ENCODE measurements around the gene SNAPC2. TPM values are rescaled to one million over a fixed set of nuclear protein-coding genes. Genes with fewer than 3 reads are reported as not detected.
A peak's percentile ranks its signal among the peaks of the same experiment; 100 is the strongest.

The SNAPC2 gene
- total and polyA plus RNA-seq, 2 donors from 2014 or later, result 18.4 to 24.3 TPM

DNA sequence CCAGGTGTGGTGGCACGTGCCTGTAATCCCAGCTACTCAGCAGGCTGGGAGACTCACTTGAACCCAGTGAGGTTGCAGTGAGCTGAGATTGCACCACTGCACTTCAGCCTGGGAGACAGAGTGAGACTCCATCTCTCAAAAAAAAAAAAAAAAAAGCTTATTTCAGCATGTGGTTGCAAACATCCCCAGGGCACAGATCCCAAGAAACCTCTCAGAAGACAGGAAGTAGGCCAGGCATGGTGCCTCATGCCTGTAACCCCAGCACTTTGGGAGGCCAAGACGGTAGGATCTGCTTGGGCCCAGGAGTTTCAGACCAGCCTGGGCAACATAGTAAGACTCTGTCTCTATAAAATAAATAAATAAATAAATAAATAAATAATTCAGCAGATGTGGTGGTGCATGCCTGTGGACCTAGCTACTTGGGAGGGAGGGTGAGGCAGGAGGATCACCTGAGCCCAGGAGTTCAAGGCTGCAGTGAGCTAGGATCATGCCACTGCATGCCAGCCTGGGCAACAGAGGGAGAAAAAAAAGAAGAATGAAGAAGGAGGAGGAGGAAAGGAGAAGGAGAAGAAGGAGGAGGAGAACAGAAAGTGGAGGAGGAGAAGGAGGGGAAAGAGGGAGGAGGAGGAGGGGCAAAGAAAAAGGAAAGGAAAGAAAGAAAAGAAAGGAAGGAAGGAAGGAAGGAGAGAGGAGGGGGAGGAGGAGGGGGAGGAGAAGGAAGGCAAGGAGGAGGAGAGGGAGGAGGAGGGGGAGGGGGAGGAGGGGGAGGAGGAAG lies 36.2 kb upstream of the SNAPC2 start:
- no peaks in the 10 kb centered on the region for H3K36me3 ChIP-seq (ENCODE audit: control insufficient read depth in 2 of 3, insufficient read depth in 3 of 3, low read length in 3 of 3)
- no peak overlapping the region for H3K27ac ChIP-seq (ENCODE audit: low read depth in 2 of 2, low read length in 2 of 2)
- intact Hi-C loops (cut with DNase I), result no loop called here
- H3K4me3 ChIP-seq (ENCODE audit: low read length in 3 of 3), result no peak overlapping the region
- FAIRE-seq (no peak), DNase-seq (no peak)
- H3K27me3 ChIP-seq (ENCODE audit: control insufficient read depth, insufficient read depth, low read length), result no peaks in the 10 kb centered on the region
- no peak overlapping the region for H3K9ac ChIP-seq (ENCODE audit: low read length in 3 of 3)
- TF ChIP-seq CTCF (IDR thresholded peaks at IDR 0.05; ENCODE audit: borderline replicate concordance, extremely low read depth, insufficient read depth), result no peak
- no peaks in the 10 kb centered on the region for H3K4me1 ChIP-seq (ENCODE audit: control insufficient read depth in 2 of 3, insufficient read depth in 2 of 3, low read depth in 1 of 3, low read length in 3 of 3)
- H3K9me3 ChIP-seq (ENCODE audit: control insufficient read depth in 2 of 3, insufficient read depth in 1 of 3, low read length in 3 of 3), result no peaks in the 10 kb centered on the region

DNA sequence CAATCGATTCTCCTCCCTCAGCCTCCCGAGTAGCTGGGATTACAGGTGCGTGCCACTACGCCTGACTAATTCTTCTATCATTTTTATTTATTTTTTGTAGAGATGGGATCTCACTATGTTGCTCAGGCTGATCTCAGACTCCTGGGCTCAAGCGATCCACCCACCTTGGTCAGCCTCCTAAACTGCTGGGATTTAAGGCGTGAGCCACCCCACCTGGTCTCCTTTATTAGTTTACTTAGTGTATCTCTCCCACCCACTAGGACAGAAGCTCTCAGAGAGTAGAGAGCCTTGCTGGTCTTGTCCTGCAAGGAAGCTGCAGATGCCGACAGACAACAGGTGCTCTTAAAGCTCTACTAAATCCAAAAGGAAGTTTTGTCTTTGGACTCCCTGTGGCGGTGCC lies 34.3 kb upstream of the SNAPC2 start:
- Histone ChIP-seq H3K4me3 (ENCODE audit: low read length in 3 of 3) (no peak overlapping the region), H3K4me1 (ENCODE audit: control insufficient read depth in 2 of 3, insufficient read depth in 2 of 3, low read depth in 1 of 3, low read length in 3 of 3) (no peaks in the 10 kb centered on the region), H3K9me3 (ENCODE audit: control insufficient read depth in 2 of 3, insufficient read depth in 1 of 3, low read length in 3 of 3) (no peaks in the 10 kb centered on the region), H3K27me3 (ENCODE audit: control insufficient read depth, insufficient read depth, low read length) (no peaks in the 10 kb centered on the region), H3K27ac (ENCODE audit: low read depth in 2 of 2, low read length in 2 of 2) (no peak overlapping the region), H3K9ac (ENCODE audit: low read length in 3 of 3) (no peak overlapping the region), H3K36me3 (ENCODE audit: control insufficient read depth in 2 of 3, insufficient read depth in 3 of 3, low read length in 3 of 3) (no peaks in the 10 kb centered on the region)
- DNase-seq (no peak), FAIRE-seq (no peak)
- TF ChIP-seq CTCF (IDR thresholded peaks at IDR 0.05; ENCODE audit: borderline replicate concordance, extremely low read depth, insufficient read depth), result no peak
- intact Hi-C loops (cut with DNase I), result no loop called here

DNA sequence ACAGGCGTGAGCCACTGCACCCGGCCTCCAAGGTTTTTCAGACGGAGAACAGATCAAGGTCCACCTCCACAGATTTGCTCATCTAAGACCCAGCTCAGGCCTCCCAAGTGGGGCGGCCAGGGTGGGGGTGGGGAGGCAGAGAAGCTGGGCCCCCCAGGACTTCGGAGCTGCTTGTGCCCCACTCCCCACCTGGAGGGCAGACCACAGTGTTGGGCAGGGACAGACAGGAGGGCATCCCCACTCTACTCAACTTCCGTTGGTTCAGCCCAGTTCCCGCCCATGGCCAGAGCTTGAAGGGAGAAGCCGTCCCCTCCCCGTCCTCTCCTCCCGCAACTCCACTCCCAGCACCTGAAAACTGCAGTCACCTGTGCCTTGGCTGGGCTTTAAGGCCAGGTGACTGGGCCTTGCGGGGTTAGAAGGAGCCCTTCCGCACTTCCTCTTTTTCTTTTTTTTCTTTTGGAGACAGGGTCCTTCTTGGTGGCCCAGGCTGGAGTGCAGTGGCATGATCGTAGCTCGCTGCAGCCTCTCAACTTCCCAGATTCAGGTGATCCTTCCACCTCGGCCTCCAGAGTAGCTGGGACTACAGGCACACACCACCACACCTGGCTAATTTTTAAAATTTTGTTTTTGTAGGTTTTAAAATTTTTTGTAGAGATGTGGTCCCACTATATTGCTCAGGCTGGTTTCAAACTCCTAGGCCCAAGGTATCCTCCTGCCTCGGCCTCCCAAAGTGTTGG lies 32.6 kb upstream of the SNAPC2 start:
- Histone ChIP-seq H3K27me3 (ENCODE audit: control insufficient read depth, insufficient read depth, low read length) (no peaks in the 10 kb centered on the region), H3K9ac (ENCODE audit: low read length in 3 of 3) (no peak overlapping the region), H3K27ac (ENCODE audit: low read depth in 2 of 2, low read length in 2 of 2) (no peak overlapping the region), H3K9me3 (ENCODE audit: control insufficient read depth in 2 of 3, insufficient read depth in 1 of 3, low read length in 3 of 3) (no peaks in the 10 kb centered on the region), H3K4me3 (ENCODE audit: low read length in 3 of 3) (no peak overlapping the region), H3K4me1 (ENCODE audit: control insufficient read depth in 2 of 3, insufficient read depth in 2 of 3, low read depth in 1 of 3, low read length in 3 of 3) (no peaks in the 10 kb centered on the region), H3K36me3 (ENCODE audit: control insufficient read depth in 2 of 3, insufficient read depth in 3 of 3, low read length in 3 of 3) (no peaks in the 10 kb centered on the region)
- DNase-seq (peak in 1 of 5 donors; percentile 46), FAIRE-seq (no peak)
- intact Hi-C loops (cut with DNase I), result no loop called here
- no peak for TF ChIP-seq CTCF (IDR thresholded peaks at IDR 0.05; ENCODE audit: borderline replicate concordance, extremely low read depth, insufficient read depth)

Data from kidney (tissue), 14 donors.